Neural cell (in vitro differentiated cells): ENCODE measurements around the gene SFXN2. TPM values are rescaled to one million over a fixed set of nuclear protein-coding genes. Genes with fewer than 3 reads are reported as not detected.

Experiments used
- H2AFZ ChIP-seq: fragments of 200-600, 300-800 bp; sonication (generic), shearing (Covaris generic); 2 replicates; pipeline ENCODE4 v1.6.0; 2014; ENCODE audit warnings: low read depth, mild to moderate bottlenecking, antibody characterized with exemption, low read length, moderate library complexity
- H3F3A ChIP-seq: fragments of 200-600 bp; shearing (Covaris generic); 2 replicates; pipeline ENCODE4 v1.6.1; 2016; ENCODE audit warnings: mild to moderate bottlenecking, moderate library complexity, mixed read lengths, antibody characterized with exemption, low read length; ENCODE audit not compliant: insufficient read depth, poor library complexity, severe bottlenecking
- H3K27ac ChIP-seq: fragments of 200-600, 300-800 bp; sonication (generic), shearing (Covaris generic); 2 replicates; pipeline ENCODE4 v1.5.1; 2014; ENCODE audit warnings: mild to moderate bottlenecking, low read length, moderate library complexity
- H3K27me3 ChIP-seq: fragments of 300-800, 200-600 bp; sonication (generic), shearing (Covaris generic); 2 replicates; pipeline ENCODE4 v1.6.0; 2014; ENCODE audit warnings: mild to moderate bottlenecking, low read depth, low read length, moderate library complexity; ENCODE audit not compliant: insufficient read depth
- H3K36me3 ChIP-seq: fragments of 300-800, 200-600 bp; sonication (generic), shearing (Covaris generic); 2 replicates; pipeline ENCODE4 v1.5.1; 2014; ENCODE audit warnings: mild to moderate bottlenecking, antibody characterized with exemption, low read length, moderate library complexity; ENCODE audit not compliant: insufficient read depth
- H3K4me2 ChIP-seq: fragments of 300-800, 200-600 bp; sonication (generic), shearing (Covaris generic); 2 replicates; pipeline ENCODE4 v1.6.0; 2014; ENCODE audit warnings: mild to moderate bottlenecking, low read length
- H3K4me3 ChIP-seq: fragments of 300-800, 200-600 bp; sonication (generic), shearing (Covaris generic); 2 replicates; pipeline ENCODE4 v1.5.1; 2014; ENCODE audit warnings: mild to moderate bottlenecking, low read length, moderate library complexity
- H3K79me2 ChIP-seq: fragments of 200-600 bp; shearing (Covaris generic); replicated peaks from 2 replicates; pipeline ENCODE4 v1.6.0; 2014; ENCODE audit warnings: mild to moderate bottlenecking, low read length, moderate library complexity; ENCODE audit not compliant: insufficient read depth
- H3K9ac ChIP-seq: fragments of 300-800, 200-600 bp; sonication (generic), shearing (Covaris generic); 2 replicates; pipeline ENCODE4 v1.6.1; 2016; ENCODE audit warnings: mild to moderate bottlenecking, low read length, mixed read lengths
- H3K9me2 ChIP-seq: fragments of 200-600 bp; shearing (Covaris generic); 2 replicates; pipeline ENCODE4 v1.6.1; 2016; ENCODE audit warnings: mild to moderate bottlenecking, low read length, mixed read lengths; ENCODE audit not compliant: insufficient read depth
- H3K9me3 ChIP-seq: fragments of 200-600, 300-800 bp; sonication (generic), shearing (Covaris generic); 2 replicates; pipeline ENCODE4 v1.6.1; 2016; ENCODE audit warnings: mild to moderate bottlenecking, mixed run types, low read length, moderate library complexity, mixed read lengths
- H4K20me1 ChIP-seq: fragments of 200-600 bp; shearing (Covaris generic); 2 replicates; pipeline ENCODE4 v1.6.1; 2016; ENCODE audit warnings: mild to moderate bottlenecking, mixed run types; ENCODE audit not compliant: insufficient read depth
- CTCF ChIP-seq: fragments of 450-650 bp; IDR thresholded peaks from 2 replicates; pipeline ENCODE4 v1.5.1; 2014; ENCODE audit warnings: antibody characterized with exemption, mild to moderate bottlenecking, moderate library complexity; ENCODE audit not compliant: poor library complexity, severe bottlenecking
- EP300 ChIP-seq: fragments of 450-650 bp; conservative IDR thresholded peaks from 2 replicates; pipeline ENCODE4 v1.6.1; 2014; ENCODE audit warnings: antibody characterized with exemption, mild to moderate bottlenecking, moderate library complexity; ENCODE audit not compliant: poor library complexity, severe bottlenecking
- EZH2 ChIP-seq: fragments of 200-600, 300-800 bp; shearing (Covaris generic), sonication (generic); IDR thresholded peaks from 2 replicates; pipeline ENCODE4 v1.6.1; 2014; ENCODE audit warnings: antibody characterized with exemption, low read length, borderline replicate concordance, mild to moderate bottlenecking; ENCODE audit not compliant: insufficient read depth, poor library complexity, severe bottlenecking
- MXI1 ChIP-seq: fragments of 450-650 bp; conservative IDR thresholded peaks from 2 replicates; pipeline ENCODE4 v1.6.1; 2014; ENCODE audit warnings: antibody characterized with exemption, mild to moderate bottlenecking; ENCODE audit not compliant: poor library complexity, severe bottlenecking
- POLR2AphosphoS5 ChIP-seq: IDR thresholded peaks from 2 replicates; pipeline ENCODE4 v1.6.1; 2012
- RAD21 ChIP-seq: fragments of 450-650 bp; conservative IDR thresholded peaks from 2 replicates; pipeline ENCODE4 v1.6.1; 2014; ENCODE audit warnings: antibody characterized with exemption, mild to moderate bottlenecking, moderate library complexity
- REST ChIP-seq: IDR thresholded peaks from 2 replicates; pipeline ENCODE4 v1.6.1; 2012; ENCODE audit warnings: borderline replicate concordance
- SMC3 ChIP-seq: fragments of 450-650 bp; conservative IDR thresholded peaks from 2 replicates; pipeline ENCODE4 v1.6.1; 2014; ENCODE audit warnings: antibody characterized with exemption, mild to moderate bottlenecking, moderate library complexity; ENCODE audit not compliant: poor library complexity
- TAF1 ChIP-seq: IDR thresholded peaks from 2 replicates; pipeline ENCODE4 v1.6.1; 2012; ENCODE audit warnings: low read depth
- polyA plus RNA-seq: library from polyadenylated mRNA; depleted of rRNA; stranded (reverse); fragments of >200 nt; gene quantifications from 2 replicates; pipeline ENCODE4 v1.2.3, GENCODE V29; 2014

SFXN2 gene
- polyA plus RNA-seq, 1 donor from 2014 or later: 16.0 TPM

DNA sequence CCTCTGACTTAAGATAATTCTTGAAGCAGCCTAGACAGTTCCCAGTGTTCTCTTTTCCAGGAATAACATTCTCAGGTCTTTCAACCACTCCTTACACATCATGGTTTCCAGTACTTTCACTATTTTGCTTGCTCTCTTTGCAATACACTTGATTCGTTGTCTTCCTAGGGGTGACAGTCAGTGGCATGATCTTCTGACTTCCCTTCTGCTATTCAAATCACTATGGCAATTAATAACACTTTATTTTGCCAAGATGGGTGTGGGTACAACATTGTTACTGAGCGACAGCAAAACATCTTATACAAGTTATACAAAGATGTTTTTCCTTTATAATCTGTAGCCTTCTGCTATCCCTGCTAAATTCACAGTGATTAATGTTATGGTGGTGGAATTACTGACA is 15.5 kb upstream of the SFXN2 start:
- no peak overlapping the region for H3K9ac ChIP-seq
- TF ChIP-seq EZH2 (no peak), RAD21 (no peak), POLR2AphosphoS5 (no peak), TAF1 (no peak), CTCF (no peak), MXI1 (no peak), EP300 (no peak), SMC3 (no peak), REST (no peak)
- no peaks in the 10 kb centered on the region for H3K36me3 ChIP-seq
- H3F3A ChIP-seq: no peaks in the 10 kb centered on the region
- H3K4me2 ChIP-seq: no peak overlapping the region
- H3K27ac ChIP-seq: no peak overlapping the region
- no peaks in the 10 kb centered on the region for H3K79me2 ChIP-seq
- H3K9me2 ChIP-seq: no peaks in the 10 kb centered on the region
- H3K9me3 ChIP-seq: no peaks in the 10 kb centered on the region
- H3K4me3 ChIP-seq: no peak overlapping the region
- no peak overlapping the region for H2AFZ ChIP-seq
- no peaks in the 10 kb centered on the region for H3K27me3 ChIP-seq
- no peaks in the 10 kb centered on the region for H4K20me1 ChIP-seq

DNA sequence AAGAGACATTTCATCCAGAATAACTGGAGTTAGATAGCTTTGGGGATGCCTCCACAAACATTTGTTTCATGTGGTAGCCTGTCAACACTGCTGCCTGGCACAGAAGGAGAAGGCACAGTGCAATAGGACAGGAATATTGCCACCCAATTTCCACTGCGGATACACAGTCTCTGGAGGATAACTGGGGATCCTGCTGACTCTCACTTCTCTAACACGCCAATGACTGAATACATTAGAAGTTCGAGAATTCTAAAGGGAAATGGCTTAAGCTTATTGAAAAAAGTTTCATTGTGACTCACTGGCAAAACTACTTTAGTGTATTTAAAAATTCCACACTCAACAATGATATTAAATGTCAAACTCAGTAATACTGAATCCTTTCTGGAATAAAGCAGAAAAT is 13.2 kb upstream of the SFXN2 start:
- H3F3A ChIP-seq: no peaks in the 10 kb centered on the region
- H3K27ac ChIP-seq: no peak overlapping the region
- H3K9me2 ChIP-seq: no peaks in the 10 kb centered on the region
- H3K36me3 ChIP-seq: no peaks in the 10 kb centered on the region
- H3K79me2 ChIP-seq: peaks cover 10% of the 10 kb centered on the region
- H2AFZ ChIP-seq: no peak overlapping the region
- H3K27me3 ChIP-seq: no peaks in the 10 kb centered on the region
- H3K9ac ChIP-seq: no peak overlapping the region
- no peak for TF ChIP-seq EP300
- no peak for TF ChIP-seq CTCF
- TF ChIP-seq MXI1: no peak
- H4K20me1 ChIP-seq: no peaks in the 10 kb centered on the region
- no peaks in the 10 kb centered on the region for H3K9me3 ChIP-seq
- H3K4me3 ChIP-seq: no peak overlapping the region
- H3K4me2 ChIP-seq: no peak overlapping the region
